Psoas muscle (tissue), 8 donors: ENCODE measurements around the gene B9D1. TPM values are rescaled to one million over a fixed set of nuclear protein-coding genes. Genes with fewer than 3 reads are reported as not detected.

Experiments used
- ATAC-seq, 4 donors: fragments of 200-7000 bp; cut with Tn5 transposase; one replicate each; pipeline ENCODE4 v1.9.1; 2020; ENCODE audit warnings: moderate library complexity in 3 of 4, mild to moderate bottlenecking in 2 of 4
- DNase-seq, 2 donors: peaks; one replicate each; pipeline ENCODE4 v3.0.0-alpha.2; 2020
- H3K27ac ChIP-seq: fragments of 200-600 bp; one replicate; pipeline ENCODE4 v1.8.0; 2022
- H3K27me3 ChIP-seq, 3 donors: fragments of 200-600 bp in 1 of 3; one replicate each; pipeline versions ENCODE4 v1.6.1 to v1.8.0; 2013 to 2022; ENCODE audit warnings: low read length in 2 of 3, mild to moderate bottlenecking in 2 of 3, moderate library complexity in 1 of 3; ENCODE audit not compliant: insufficient read depth in 3 of 3
- H3K36me3 ChIP-seq, 2 donors: fragments of 200-600 bp in 1 of 2; one replicate each; pipeline versions ENCODE4 v1.6.1 to v1.8.0; 2013 to 2022; ENCODE audit warnings: low read depth in 1 of 2, mild to moderate bottlenecking in 1 of 2, moderate library complexity in 1 of 2; ENCODE audit not compliant: insufficient read depth in 1 of 2
- H3K4me1 ChIP-seq: fragments of 200-600 bp; one replicate; pipeline ENCODE4 v1.8.0; 2022
- H3K4me3 ChIP-seq: fragments of 200-600 bp; one replicate; pipeline ENCODE4 v1.8.0; 2022; ENCODE audit warnings: mild to moderate bottlenecking
- H3K9me3 ChIP-seq: fragments of 200-600 bp; one replicate; pipeline ENCODE4 v1.8.0; 2022
- CTCF ChIP-seq: fragments of 200-600 bp; IDR thresholded peaks from one replicate; pipeline ENCODE4 v1.8.0; 2022; ENCODE audit warnings: antibody characterized with exemption
- WGBS, 3 donors: extraction: QIAGEN DNeasy Blood & Tissue Kit; methylation state at CpG; one replicate each; pipeline versions ENCODE4 v1.1.6 to v1.1.7; 2013; 5-methylcytosine and 5-hydroxymethylcytosine counted together
- intact Hi-C, 2 donors: fragments of 100-400 bp; cut with DNase I; formaldehyde crosslinking; loops; one replicate each; pipeline versions ENCODE4 v1.11.0 to v1.14.2; 2022
- polyA plus RNA-seq, 3 donors: library from polyadenylated mRNA; stranded (reverse); fragments of 200-250 nt; gene quantifications; one replicate each; pipeline ENCODE4 v1.2.3, GENCODE V29; 2013
- total RNA-seq, 4 donors: library from RNA; stranded (reverse); fragmentation: NEBNext Ultra II Directional in 2 of 4; extraction: Animal tissue kit (Norgen Biotek cat#: 25700) in 2 of 4; gene quantifications; one replicate each; pipeline versions ENCODE4 v1.2.1 to v1.2.4, GENCODE V29; 2021 to 2023
- donor health status: healthy with polysubstance abuse.
- donor health status: DM: no; HTN: no; CAD: no; lungs with moderate emphysema.
- donor health status: Bipolar disorder and iron deficiency.
- donor health status: healthy.
- donor health status: DM: yes; HTN: yes; CAD: no.
- donor health status: DM: no; HTN: no; CAD: no.
- donor health status: DM: no; HTN: no; CAD: no.
- donor health status: DM: yes; HTN: yes; CAD: no.

Gene B9D1
- total and polyA plus RNA-seq, 7 donors, result 4.7 to 9.2 (median 7.0) TPM

GRCh38 chr17:19342611-19343255 is 19.8 kb downstream of the B9D1 start:
- peaks cover 25% of the 10 kb centered on the region for H3K4me1 ChIP-seq
- no peak for TF ChIP-seq CTCF
- no peaks in the 10 kb centered on the region for H3K9me3 ChIP-seq
- WGBS, 3 donors, result 51 to 62% (median 54%) methylated on average over 6 to 7 of the region's 7 CpGs
- ATAC-seq (no peak), DNase-seq (peak in 1 of 2 donors; percentile 23)
- H3K36me3 ChIP-seq, result peaks cover 0 to 3% of the 10 kb centered on the region in 2 donors
- intact Hi-C loops, result no loop called here
- H3K4me3 ChIP-seq, result no peak overlapping the region
- H3K27me3 ChIP-seq, result no peaks in the 10 kb centered on the region
- H3K27ac ChIP-seq, result no peak overlapping the region

DNA sequence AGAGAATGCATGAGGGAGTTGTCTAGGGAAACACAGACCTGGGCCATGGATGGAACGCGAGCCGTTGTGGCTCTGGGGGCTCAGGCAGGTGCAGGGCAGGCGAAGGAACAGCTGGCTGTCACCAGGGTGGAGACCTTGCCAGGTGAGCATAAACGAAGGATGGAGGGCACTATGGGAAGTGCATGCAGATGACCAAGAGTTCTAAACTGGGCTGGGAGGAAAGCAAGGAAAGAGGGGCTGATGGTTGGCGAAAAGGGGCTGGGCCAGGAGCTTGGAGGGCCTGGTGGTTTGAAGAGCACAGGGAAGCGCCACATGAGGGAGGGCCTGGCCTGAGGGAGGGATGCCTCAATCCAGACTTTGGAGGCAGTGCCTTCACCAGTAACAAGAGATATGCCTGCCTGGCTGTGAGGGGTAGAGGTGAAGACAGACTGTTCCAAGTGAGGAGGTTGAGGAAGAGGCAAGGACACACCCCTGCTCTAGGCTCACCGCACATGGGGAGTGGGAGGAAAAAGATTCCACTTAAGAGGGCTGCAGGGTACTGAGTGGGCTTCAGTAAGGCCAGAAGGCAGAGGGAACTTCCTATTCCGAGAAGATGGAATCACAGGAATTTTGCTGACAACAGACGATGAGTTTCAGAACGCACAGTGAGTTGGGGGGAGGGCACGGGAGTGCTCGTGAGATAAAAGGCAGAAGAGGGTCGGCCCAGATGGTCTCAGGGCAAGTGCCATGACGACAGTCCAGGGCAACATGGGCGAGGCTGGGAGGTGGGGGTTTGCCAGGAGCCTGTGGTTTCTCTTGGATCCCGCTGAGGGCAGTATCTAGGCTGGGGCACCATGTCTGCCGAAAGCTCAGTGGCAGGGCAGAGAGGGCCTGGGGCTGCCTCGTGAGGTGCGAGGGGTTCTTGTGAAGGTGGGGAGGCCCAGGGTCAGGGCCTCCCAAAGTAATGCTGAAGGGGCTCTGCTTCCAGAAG is 20.6 kb downstream of the B9D1 start:
- ATAC-seq (no peak), DNase-seq (peak in 1 of 2 donors; percentile 52)
- intact Hi-C loops, result no loop called here
- WGBS, 3 donors, result 63 to 66% (median 66%) methylated on average over 20 of the region's 20 CpGs
- no peaks in the 10 kb centered on the region for H3K9me3 ChIP-seq
- no peaks in the 10 kb centered on the region for H3K27me3 ChIP-seq
- no peak overlapping the region for H3K4me3 ChIP-seq
- peaks cover 20% of the 10 kb centered on the region for H3K4me1 ChIP-seq
- TF ChIP-seq CTCF, result no peak
- H3K36me3 ChIP-seq, result peaks cover 0 to 3% of the 10 kb centered on the region in 2 donors
- H3K27ac ChIP-seq, result no peak overlapping the region

DNA sequence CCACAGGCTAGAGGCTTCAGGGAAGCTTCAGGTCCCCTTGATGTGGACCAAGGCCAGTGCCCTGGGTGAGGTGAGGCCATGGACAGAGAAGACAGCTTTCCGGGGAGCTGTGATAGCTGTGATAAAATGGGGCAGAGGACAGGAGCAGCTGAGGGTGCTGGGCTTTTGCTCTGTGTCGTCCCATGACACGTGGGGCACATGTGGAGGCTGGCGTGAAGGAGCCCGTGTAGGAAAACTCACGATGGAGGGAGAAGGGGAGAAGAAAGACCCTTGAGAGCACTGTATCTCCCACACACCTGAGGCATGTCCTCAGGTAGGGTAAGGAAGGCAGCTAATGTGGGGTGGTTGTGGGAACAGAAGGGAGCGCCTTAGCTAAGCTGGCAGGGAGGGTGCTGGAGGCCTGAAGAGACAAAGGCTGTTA is 21.3 kb downstream of the B9D1 start:
- DNase-seq, result peak in 1 of 2 donors; percentile 34
- H3K4me1 ChIP-seq, result peaks cover 13% of the 10 kb centered on the region
- H3K27me3 ChIP-seq, result no peaks in the 10 kb centered on the region
- H3K9me3 ChIP-seq, result no peaks in the 10 kb centered on the region
- no peak for TF ChIP-seq CTCF
- intact Hi-C loops, result no loop called here
- 64 to 70% (median 67%) methylated on average over 7 of the region's 7 CpGs for WGBS, 3 donors
- H3K27ac ChIP-seq, result no peak overlapping the region
- no peak overlapping the region for H3K4me3 ChIP-seq
- no peak for ATAC-seq
- peaks cover 0 to 3% of the 10 kb centered on the region in 2 donors for H3K36me3 ChIP-seq

DNA sequence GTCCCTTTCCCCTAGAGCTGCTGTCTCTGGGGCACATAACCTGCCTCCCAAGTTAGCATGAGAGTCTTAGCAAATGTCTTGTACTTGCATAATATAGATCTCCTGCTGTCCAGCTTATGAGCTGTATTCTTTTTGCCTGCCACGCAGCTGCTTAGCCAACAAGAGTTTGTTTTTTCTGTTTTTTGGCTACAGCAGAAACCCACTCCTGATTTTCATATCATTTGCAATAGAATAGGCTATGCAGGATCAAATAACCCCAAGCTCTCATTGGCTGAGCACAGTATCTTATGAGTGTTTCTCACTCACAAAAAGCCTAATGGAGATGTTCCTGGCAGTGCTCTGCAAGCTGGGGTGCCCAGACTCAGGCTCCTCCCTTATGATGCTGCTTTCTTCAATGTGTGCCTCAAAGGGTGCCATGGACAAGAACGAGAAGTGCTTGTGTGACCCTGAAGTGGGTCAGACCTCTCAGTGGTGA is 23.1 kb downstream of the B9D1 start:
- no peak overlapping the region for H3K4me3 ChIP-seq
- no peak for ATAC-seq
- H3K27ac ChIP-seq, result no peak overlapping the region
- WGBS, 3 donors, result 63 to 66% (median 65%) methylated on average over 2 of the region's 2 CpGs
- peaks cover 3% of the 10 kb centered on the region for H3K4me1 ChIP-seq
- no peak for TF ChIP-seq CTCF
- DNase-seq, result no peak
- H3K36me3 ChIP-seq, result peaks cover 0 to 6% of the 10 kb centered on the region in 2 donors
- no peaks in the 10 kb centered on the region for H3K27me3 ChIP-seq
- intact Hi-C loops, result no loop called here
- H3K9me3 ChIP-seq, result no peaks in the 10 kb centered on the region
